GM12878 (cell line): ENCODE data around the gene GALK1. TPM values are rescaled to one million over a fixed set of nuclear protein-coding genes. Genes with fewer than 3 reads are reported as not detected.
"Not testable (repeated sequence)": the region's sequence is repeated elsewhere in the genome, so short reads cannot be mapped to it uniquely, and the experiment has no call there.

Experiments used
- ATAC-seq: fragments of 200-7000 bp; cut with Tn5 transposase; 3 replicates; pipeline ENCODE4 v1.9.1; 2020; ENCODE audit warnings: mild to moderate bottlenecking, moderate library complexity
- BruUV-seq: library from RNA; stranded (reverse); fragments of 400-500 nt; replicated peaks from 2 replicates; lab custom pipeline; 2021; lab: Mats Ljungman, UMichigan
- CTCF ChIA-PET: fragments of 300-600 bp; sonication (Branson Sonifier 250); formaldehyde crosslinking; extraction: SDS; loops from one replicate; lab custom pipeline; 2021; ENCODE audit warnings: inconsistent platforms; lab: Yijun Ruan, JAX
- POLR2A ChIA-PET: fragments of 350-600 bp; formaldehyde crosslinking; extraction: SDS; loops from one replicate; lab custom pipeline; 2021; ENCODE audit warnings: inconsistent platforms; lab: Charles Lee
- RAD21 ChIA-PET: fragments of 300-600 bp; sonication (Branson Sonifier 250); formaldehyde crosslinking; loops from one replicate; lab custom pipeline; 2023; ENCODE audit warnings: antibody characterized with exemption; ENCODE audit not compliant: unreplicated experiment; lab: Charles Lee
- SMC1A ChIA-PET: fragments of 300-600 bp; sonication (Branson Sonifier 250); formaldehyde crosslinking; loops from one replicate; lab custom pipeline; 2023; ENCODE audit not compliant: unreplicated experiment, uncharacterized antibody; lab: Charles Lee
- DNase-seq: peaks from one replicate; pipeline ENCODE4 v3.0.0-alpha.2; 2011; ENCODE audit warnings: low read depth, low spot score
- FAIRE-seq: peaks from 3 replicates; lab custom pipeline; 2011; peaks lifted over from hg19 to GRCh38; lab: Jason Lieb, UNC
- H2AFZ ChIP-seq: 2 replicates; pipeline ENCODE4 v1.6.0; 2011; ENCODE audit warnings: low read depth, low read length, control low read depth; ENCODE audit not compliant: control insufficient read depth
- H3K27ac ChIP-seq: 2 replicates; pipeline ENCODE4 v1.5.1; 2011; ENCODE audit warnings: control low read depth; ENCODE audit not compliant: control insufficient read depth, insufficient read depth
- H3K27me3 ChIP-seq, 2 experiments: replicated peaks in 1 of 2; 2 replicates each; pipeline versions ENCODE4 v1.6.0 to v1.6.1; 2011; ENCODE audit warnings: low read length in 1 of 2; ENCODE audit not compliant: control insufficient read depth in 2 of 2, insufficient read depth in 2 of 2
- H3K36me3 ChIP-seq, 2 experiments: 2 replicates each; pipeline ENCODE4 v1.5.1; 2011; ENCODE audit warnings: low read length in 1 of 2; ENCODE audit not compliant: control insufficient read depth in 2 of 2, insufficient read depth in 2 of 2
- H3K4me1 ChIP-seq: 2 replicates; pipeline ENCODE4 v1.6.1; 2011; ENCODE audit warnings: mild to moderate bottlenecking, low read length, moderate library complexity, mixed read lengths; ENCODE audit not compliant: control insufficient read depth, insufficient read depth
- H3K4me2 ChIP-seq: 2 replicates; pipeline ENCODE4 v1.6.0; 2011; ENCODE audit warnings: control low read depth; ENCODE audit not compliant: control insufficient read depth, insufficient read depth
- H3K4me3 ChIP-seq: fragments of 200-600 bp; sonication (generic); 2 replicates; pipeline ENCODE4 v1.5.1; 2016
- H3K79me2 ChIP-seq: 2 replicates; pipeline ENCODE4 v1.6.0; 2011; ENCODE audit warnings: low read length; ENCODE audit not compliant: control insufficient read depth, insufficient read depth
- H3K9ac ChIP-seq: 2 replicates; pipeline ENCODE4 v1.8.0; 2011; ENCODE audit warnings: low read length, control low read depth, mixed read lengths; ENCODE audit not compliant: control insufficient read depth, insufficient read depth
- H3K9me3 ChIP-seq: replicated peaks from 3 replicates; pipeline ENCODE4 v1.5.1; 2011; ENCODE audit warnings: mild to moderate bottlenecking, low read length; ENCODE audit not compliant: control insufficient read depth, insufficient read depth
- H4K20me1 ChIP-seq: 2 replicates; pipeline ENCODE4 v1.6.0; 2011; ENCODE audit not compliant: control insufficient read depth, insufficient read depth
- CBFB ChIP-seq: IDR thresholded peaks from 2 replicates; pipeline ENCODE4 v1.6.1; 2016; ENCODE audit warnings: antibody characterized with exemption, low read depth
- CHD4 ChIP-seq: fragments of 200-600 bp; sonication (generic); IDR thresholded peaks from 2 replicates; pipeline ENCODE4 v1.6.1; 2016; ENCODE audit warnings: mild to moderate bottlenecking
- DPF2 ChIP-seq: fragments of 450-650 bp; IDR thresholded peaks from 2 replicates; pipeline ENCODE4 v1.6.1; 2017; ENCODE audit warnings: mild to moderate bottlenecking
- HDAC2 ChIP-seq: fragments of 200-600 bp; sonication (generic); IDR thresholded peaks from 2 replicates; pipeline ENCODE4 v1.6.1; 2017
- IRF4 ChIP-seq: IDR thresholded peaks from 2 replicates; pipeline ENCODE4 v1.6.1; 2011; ENCODE audit warnings: low read depth, low read length
- MTA2 ChIP-seq: fragments of 450-650 bp; IDR thresholded peaks from 2 replicates; pipeline ENCODE4 v1.6.1; 2016; ENCODE audit warnings: low read depth, mild to moderate bottlenecking, moderate library complexity
- ZNF274 ChIP-seq: IDR thresholded peaks from one replicate; pipeline ENCODE4 v1.8.0; 2011; ENCODE audit not compliant: insufficient read length, insufficient read depth
- WGBS: methylation state at CpG from one replicate; pipeline ENCODE4 v1.1.6; 2016; ENCODE audit warnings: low lambda C conversion rate; ENCODE audit not compliant: insufficient replicate concordance, insufficient coverage; ENCODE audit errors: missing lambda C conversion rate; 5-methylcytosine and 5-hydroxymethylcytosine counted together
- in situ Hi-C: fragments of 300-500 bp; cut with MboI; formaldehyde crosslinking; loops from 9 replicates; pipeline ENCODE4 v1.14.3; 2018; ENCODE audit warnings: mixed read lengths
- intact Hi-C: fragments of 100-400 bp; cut with micrococcal nuclease; formaldehyde crosslinking; loops from one replicate; pipeline ENCODE4 v1.14.2; 2022; ENCODE audit not compliant: unreplicated experiment
- polyA plus RNA-seq, 11 experiments: library from polyadenylated mRNA; depleted of rRNA in 4 of 11; unstranded in 6 of 11; stranded (reverse) in 5 of 11; fragments of >200 nt; fragmentation: Nextera tagmentation in 4 of 11; fragmentation: Illumina TruSeq in 1 of 11; extraction: Ambion mirVana in 4 of 11; extraction: Trizol in 1 of 11; gene quantifications; 1 replicate in 1 of 11; 2 replicates in 10 of 11; pipeline versions ENCODE4 v1.2.1 to v1.2.3, GENCODE V29; 2011 to 2016; ENCODE audit warnings: inconsistent platforms in 2 of 11, missing spikeins in 2 of 11, low read depth in 1 of 11
- total RNA-seq, 4 experiments: library from RNA; depleted of rRNA in 3 of 4; stranded (reverse); fragments of >200 nt in 3 of 4; fragmentation: Illumina TruSeq in 1 of 4; extraction: Trizol in 1 of 4; gene quantifications; 2 replicates each; pipeline versions ENCODE4 v1.2.1 to v1.2.3, GENCODE V29; 2013 to 2021
- TF ChIP-seq, protein P1 (sequence below): IDR thresholded peaks from 2 replicates; pipeline ENCODE4 v1.6.1; 2012; ENCODE audit warnings: low read depth, low read length, improper control_type of control experiment

GALK1 gene
- total and polyA plus RNA-seq, 10 of the 15 experiments (the other 5 are each of a cell fraction or from before 2014, with no cell fraction given), result 0.21 to 43.8 (median 21.4) TPM

DNA sequence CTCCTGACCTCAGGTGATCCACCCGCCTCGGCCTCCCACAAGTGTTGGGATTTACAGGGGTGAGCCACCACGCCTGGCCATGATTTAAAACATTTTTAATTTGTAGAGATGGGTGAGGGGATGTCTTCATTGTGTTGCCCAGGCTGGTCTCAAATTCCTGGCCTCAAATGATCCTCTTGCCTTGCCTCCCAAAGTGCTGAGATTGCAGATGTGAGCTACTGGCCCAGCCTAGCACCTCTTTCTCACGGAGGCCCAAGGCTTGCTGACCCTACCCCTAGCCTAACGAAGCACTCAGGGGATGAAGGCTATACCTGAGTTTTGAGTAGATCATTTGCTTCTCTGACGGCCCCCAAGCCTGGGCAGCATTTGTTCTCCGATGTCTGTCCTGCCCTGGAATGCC is 46.2 kb upstream of the GALK1 start:
- H4K20me1 ChIP-seq, result no peaks in the 10 kb centered on the region
- in situ Hi-C loops (no loop called here), intact Hi-C loops (no loop called here)
- peaks cover 9% of the 10 kb centered on the region for H3K4me1 ChIP-seq
- no peaks in the 10 kb centered on the region for H3K27me3 ChIP-seq
- ChIA-PET CTCF (no interaction called here), POLR2A (interaction anchor here (0.6 kb wide), 2 partner anchors 36 to 41 kb away, joined by 4 read pairs; no protein-coding TSS in a partner anchor), RAD21 (no interaction called here), SMC1A (no interaction called here)
- no peak overlapping the region for H2AFZ ChIP-seq
- ATAC-seq, result no peak
- no peak for FAIRE-seq
- no peaks in the 10 kb centered on the region for H3K9me3 ChIP-seq
- 87% methylated on average over 7 of the region's 7 CpGs for WGBS
- no TSS peak for BruUV-seq
- H3K4me3 ChIP-seq, result no peak overlapping the region
- H3K9ac ChIP-seq, result no peak overlapping the region
- no peak for DNase-seq
- H3K36me3 ChIP-seq, result peaks cover 23 to 25% of the 10 kb centered on the region in 2 experiments
- H3K4me2 ChIP-seq, result no peak overlapping the region
- TF ChIP-seq MTA2 (no peak), CHD4 (no peak), ZNF274 (no peak), CBFB (no peak), DPF2 (no peak), IRF4 (no peak), HDAC2 (no peak)
- TF ChIP-seq, protein P1, sequence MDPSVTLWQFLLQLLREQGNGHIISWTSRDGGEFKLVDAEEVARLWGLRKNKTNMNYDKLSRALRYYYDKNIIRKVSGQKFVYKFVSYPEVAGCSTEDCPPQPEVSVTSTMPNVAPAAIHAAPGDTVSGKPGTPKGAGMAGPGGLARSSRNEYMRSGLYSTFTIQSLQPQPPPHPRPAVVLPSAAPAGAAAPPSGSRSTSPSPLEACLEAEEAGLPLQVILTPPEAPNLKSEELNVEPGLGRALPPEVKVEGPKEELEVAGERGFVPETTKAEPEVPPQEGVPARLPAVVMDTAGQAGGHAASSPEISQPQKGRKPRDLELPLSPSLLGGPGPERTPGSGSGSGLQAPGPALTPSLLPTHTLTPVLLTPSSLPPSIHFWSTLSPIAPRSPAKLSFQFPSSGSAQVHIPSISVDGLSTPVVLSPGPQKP, result no peak
- H3K27ac ChIP-seq, result no peak overlapping the region
- no peaks in the 10 kb centered on the region; the same call in 1 of the 2 replicates for H3K79me2 ChIP-seq

DNA sequence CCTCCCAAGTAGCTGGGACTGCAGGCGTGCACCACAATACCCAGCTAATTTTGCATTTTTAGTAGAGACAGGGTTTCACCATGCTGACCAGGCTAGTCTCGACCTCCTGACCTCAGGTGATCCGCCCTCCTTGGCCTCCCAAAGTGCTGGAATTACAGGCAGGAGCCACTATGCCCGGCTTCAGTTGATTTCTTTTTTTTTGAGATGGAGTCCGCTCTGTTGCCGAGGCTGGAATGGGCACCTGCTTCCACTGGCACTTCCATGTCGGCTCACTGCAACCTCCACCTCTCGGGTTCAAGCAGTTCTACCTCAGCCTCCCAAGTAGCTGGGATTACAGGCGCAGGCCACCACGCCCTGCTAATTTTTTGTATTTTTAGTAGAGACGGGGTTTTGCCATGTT is 45.8 kb upstream of the GALK1 start:
- RAD21 ChIA-PET, H3K4me3 ChIP-seq, H3K9ac ChIP-seq, H3K79me2 ChIP-seq, in situ Hi-C loops, ATAC-seq, DNase-seq, intact Hi-C loops, H4K20me1 ChIP-seq, FAIRE-seq, H3K4me1 ChIP-seq, H3K27ac ChIP-seq, H3K4me2 ChIP-seq, H3K27me3 ChIP-seq, BruUV-seq, SMC1A ChIA-PET, H3K9me3 ChIP-seq, H2AFZ ChIP-seq: not testable (repeated sequence)
- ChIA-PET CTCF (interaction anchor here (0.7 kb wide), 1 partner anchor 458 kb away, joined by 3 read pairs; no protein-coding TSS in a partner anchor), POLR2A (interaction anchor here (0.6 kb wide), 2 partner anchors 37 to 40 kb away, joined by 4 read pairs; no protein-coding TSS in a partner anchor)
- WGBS, result over 99% methylated on average over 11 of the region's 11 CpGs
- peaks cover 23 to 25% of the 10 kb centered on the region in 2 experiments for H3K36me3 ChIP-seq
